Spleen (tissue), 11 donors: Measurements from ENCODE around the gene KCNG2. TPM values are rescaled to one million over a fixed set of nuclear protein-coding genes. Genes with fewer than 3 reads are reported as not detected.

Experiments
- DNase-seq: peaks from one replicate; pipeline ENCODE4 v3.0.0-alpha.2; 2020
- H3K27ac ChIP-seq, 8 donors: fragments of 200-600 bp; sonication (generic) in 7 of 8; 1 replicate in 4 of 8; 2 replicates in 4 of 8; pipeline versions ENCODE4 v1.5.0 to v1.8.0; 2016 to 2021; ENCODE audit warnings: inconsistent platforms in 4 of 8, mild to moderate bottlenecking in 4 of 8, moderate library complexity in 1 of 8
- H3K27me3 ChIP-seq, 7 donors: fragments of 200-600 bp; sonication (generic) in 6 of 7; replicated peaks in 1 of 7; 1 replicate in 4 of 7; 2 replicates in 3 of 7; pipeline versions ENCODE4 v1.5.0 to v1.8.0; 2016 to 2021; ENCODE audit warnings: inconsistent platforms in 3 of 7, mild to moderate bottlenecking in 1 of 7
- H3K36me3 ChIP-seq, 6 donors: fragments of 200-600 bp; sonication (generic) in 5 of 6; 1 replicate in 4 of 6; 2 replicates in 2 of 6; pipeline versions ENCODE4 v1.5.0 to v1.8.0; 2016 to 2021; ENCODE audit warnings: inconsistent platforms in 2 of 6
- H3K4me1 ChIP-seq, 6 donors: fragments of 200-600 bp; sonication (generic) in 5 of 6; 1 replicate in 3 of 6; 2 replicates in 3 of 6; pipeline versions ENCODE4 v1.5.0 to v1.8.0; 2016 to 2021; ENCODE audit warnings: inconsistent platforms in 3 of 6
- H3K4me3 ChIP-seq, 8 donors: fragments of 200-600 bp; sonication (generic) in 7 of 8; 1 replicate in 4 of 8; 2 replicates in 4 of 8; pipeline versions ENCODE4 v1.5.0 to v1.8.0; 2016 to 2021; ENCODE audit warnings: inconsistent platforms in 4 of 8, mild to moderate bottlenecking in 4 of 8, moderate library complexity in 2 of 8
- H3K9me3 ChIP-seq, 8 donors: fragments of 200-600 bp; sonication (generic) in 7 of 8; 1 replicate in 4 of 8; 2 replicates in 4 of 8; pipeline versions ENCODE4 v1.5.0 to v1.8.0; 2016 to 2021; ENCODE audit warnings: inconsistent platforms in 4 of 8
- CTCF ChIP-seq, 11 experiments: fragments of 200-600 bp in 7 of 11; fragments of 450-650 bp in 4 of 11; sonication (generic) in 4 of 11; IDR thresholded peaks in 8 of 11; conservative IDR thresholded peaks in 3 of 11; 1 replicate in 7 of 11; 2 replicates in 4 of 11; pipeline versions ENCODE4 v1.4.0 to v1.8.0; 2016 to 2021; ENCODE audit warnings: antibody characterized with exemption in 11 of 11, inconsistent platforms in 4 of 11, mild to moderate bottlenecking in 1 of 11
- POLR2A ChIP-seq, 3 donors: fragments of 450-650 bp; IDR thresholded peaks; one replicate each; pipeline ENCODE4 v1.5.1; 2017; ENCODE audit warnings: antibody characterized with exemption in 3 of 3, mild to moderate bottlenecking in 1 of 3
- POLR2AphosphoS5 ChIP-seq, 3 donors: sonication (generic); formaldehyde crosslinking; IDR thresholded peaks; one replicate each; pipeline ENCODE4 v1.5.1; 2017; ENCODE audit warnings: antibody characterized with exemption in 3 of 3
- WGBS, 5 donors: extraction: QIAGEN DNeasy Blood & Tissue Kit in 3 of 5; methylation state at CpG; one replicate each; pipeline versions ENCODE4 v1.1.5 to v1.1.7; 2013 to 2018; 5-methylcytosine and 5-hydroxymethylcytosine counted together
- intact Hi-C: fragments of 100-400 bp; cut with DNase I; formaldehyde crosslinking; loops from one replicate; pipeline ENCODE4 v1.15.0; 2023; ENCODE audit warnings: low total_unique reads
- polyA plus RNA-seq, 3 donors: library from polyadenylated mRNA; stranded (reverse); fragments of 200-250 nt; gene quantifications; one replicate each; pipeline ENCODE4 v1.2.1, GENCODE V29; 2013
- total RNA-seq, 7 donors: library from RNA; depleted of rRNA in 3 of 7; stranded (reverse); fragments of >200 nt in 3 of 7; fragmentation: NEBNext Ultra II Directional in 4 of 7; extraction: Animal tissue kit (Norgen Biotek cat#: 25700) in 4 of 7; gene quantifications; one replicate each; pipeline versions ENCODE4 v1.1.0 to v1.2.1, GENCODE V29; 2016 to 2021
- donor health status: healthy with polysubstance abuse.
- donor health status: DM: no; HTN: no; CAD: no; lungs with moderate emphysema.
- donor health status: DM: no; HTN: no; CAD: no.
- donor health status: Bipolar disorder and iron deficiency.
- donor health status: healthy.
- donor health status: DM: no; HTN: no; CAD: no.
- donor health status: DM: yes; HTN: yes; CAD: no.

The KCNG2 gene
- total and polyA plus RNA-seq, 10 donors: 0.15 to 3.2 (median 0.38) TPM; not detected in 1

- peak; percentile 75 for DNase-seq
- Histone ChIP-seq H3K9me3 (peaks cover 0 to 6% (median 0%) of the 10 kb centered on the region in 8 donors), H3K4me1 (peaks cover 0 to 23% (median 13%) of the 10 kb centered on the region in 6 donors), H3K4me3 (no peak overlapping the region), H3K36me3 (no peaks in the 10 kb centered on the region), H3K27me3 (peaks cover 0 to 22% (median 0%) of the 10 kb centered on the region in 7 donors), H3K27ac (no peak overlapping the region)
- TF ChIP-seq POLR2AphosphoS5 (IDR thresholded peaks at IDR 0.05) (no peak), CTCF (IDR thresholded peaks at IDR 0.05 in 8 of 11, conservative IDR thresholded peaks at IDR 0.05 in 3 of 11) (no peak), POLR2A (IDR thresholded peaks at IDR 0.05) (no peak)
- intact Hi-C loops: no loop called here
- 67 to 75% (median 70%) methylated on average over 17 of the region's 17 CpGs for WGBS, 5 donors
These were observed 57.6 kb downstream of the KCNG2 start for GRCh38 chr18:79855147-79855933.

- H3K4me3 ChIP-seq: peak overlapping the region in 1 of 8 donors; percentile 37
- intact Hi-C loops: no loop called here
- H3K9me3 ChIP-seq: peaks cover 0 to 13% (median 6%) of the 10 kb centered on the region in 8 donors
- DNase-seq: peak; percentile 75
- H3K4me1 ChIP-seq: peaks cover 0 to 23% (median 13%) of the 10 kb centered on the region in 6 donors
- H3K36me3 ChIP-seq: no peaks in the 10 kb centered on the region
- WGBS, 5 donors: 38 to 77% (median 44%) methylated on average over 11 to 26 of the region's 26 CpGs
- H3K27ac ChIP-seq: no peak overlapping the region
- peaks cover 0 to 22% (median 0%) of the 10 kb centered on the region in 7 donors for H3K27me3 ChIP-seq
- no peak for TF ChIP-seq POLR2A (IDR thresholded peaks at IDR 0.05)
- no peak for TF ChIP-seq CTCF (IDR thresholded peaks at IDR 0.05 in 8 of 11, conservative IDR thresholded peaks at IDR 0.05 in 3 of 11)
- TF ChIP-seq POLR2AphosphoS5 (IDR thresholded peaks at IDR 0.05): no peak
These were observed 58.6 kb downstream of the KCNG2 start for GRCh38 chr18:79856119-79857007.

- Histone ChIP-seq H3K36me3 (no peaks in the 10 kb centered on the region), H3K27ac (no peak overlapping the region), H3K4me3 (no peak overlapping the region), H3K9me3 (peaks cover 0 to 21% (median 13%) of the 10 kb centered on the region in 8 donors), H3K4me1 (peaks cover 0 to 23% (median 13%) of the 10 kb centered on the region in 6 donors), H3K27me3 (peaks cover 0 to 22% (median 0%) of the 10 kb centered on the region in 7 donors)
- no peak for TF ChIP-seq CTCF (IDR thresholded peaks at IDR 0.05 in 8 of 11, conservative IDR thresholded peaks at IDR 0.05 in 3 of 11)
- DNase-seq: no peak
- 53 to 69% (median 65%) methylated on average over 14 of the region's 14 CpGs for WGBS, 5 donors
- intact Hi-C loops: no loop called here
These were observed 59.4 kb downstream of the KCNG2 start for GRCh38 chr18:79857082-79857671.
